GM06990 (cell line): Measurements from ENCODE around the gene GRIK4.

Experiments
- DNase-seq: peaks from one replicate; pipeline ENCODE4 v3.0.0-alpha.2; 2011; ENCODE audit not compliant: insufficient read length; ENCODE audit errors: extremely low read depth
- H3K27me3 ChIP-seq: replicated peaks from 2 replicates; pipeline ENCODE4 v1.6.0; 2011; ENCODE audit warnings: low read length; ENCODE audit not compliant: control insufficient read depth, insufficient read depth
- H3K36me3 ChIP-seq: 2 replicates; pipeline ENCODE4 v1.5.1; 2011; ENCODE audit warnings: low read length; ENCODE audit not compliant: control insufficient read depth, insufficient read depth
- H3K4me3 ChIP-seq: replicated peaks from 2 replicates; pipeline ENCODE4 v1.5.1; 2011; ENCODE audit warnings: low read depth, mild to moderate bottlenecking, control low read depth, low read length
- TF ChIP-seq, protein P1 (sequence below): IDR thresholded peaks from 2 replicates; pipeline ENCODE4 v1.5.1; 2011; ENCODE audit warnings: low read length, control low read depth, mild to moderate bottlenecking, inconsistent platforms; ENCODE audit not compliant: insufficient read depth, poor library complexity, severe bottlenecking

GRIK4 gene

DNA sequence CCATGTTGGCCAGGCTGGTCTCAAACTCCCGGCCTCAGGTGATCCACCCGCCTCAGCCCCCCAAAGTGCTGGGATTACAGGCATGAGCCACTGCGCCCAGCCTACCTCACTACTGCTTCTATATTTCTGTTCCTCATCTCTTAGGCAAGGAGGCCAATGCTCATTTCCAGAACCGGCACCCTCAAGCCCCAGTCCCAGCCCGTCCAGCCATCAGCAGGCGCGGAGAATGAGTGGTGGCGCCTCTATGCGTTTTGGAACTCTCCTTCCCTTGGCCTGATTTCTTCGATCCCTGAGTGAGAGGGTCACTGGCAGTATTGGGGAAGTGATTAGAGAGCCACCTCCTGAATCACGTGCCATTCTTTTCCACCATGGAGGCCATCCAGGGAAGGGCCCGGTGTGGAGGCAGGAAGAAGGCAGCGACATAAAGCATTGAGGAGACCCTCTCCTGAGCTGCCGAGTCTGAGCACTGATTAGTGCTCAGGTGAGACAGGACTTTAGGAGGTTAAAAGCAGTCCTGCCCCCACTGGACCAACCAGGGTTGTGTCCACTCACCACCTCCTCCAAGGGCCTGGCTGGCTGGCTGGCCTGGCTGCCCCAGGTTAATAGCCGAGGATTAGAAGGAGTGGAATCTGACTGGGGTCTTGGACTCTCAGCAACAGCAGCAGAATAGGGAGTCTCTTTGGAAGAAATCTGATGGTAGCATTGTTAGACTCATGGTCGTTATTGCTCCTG is 8.7 kb downstream of the GRIK4 start:
- no peak for DNase-seq
- TF ChIP-seq, protein P1, sequence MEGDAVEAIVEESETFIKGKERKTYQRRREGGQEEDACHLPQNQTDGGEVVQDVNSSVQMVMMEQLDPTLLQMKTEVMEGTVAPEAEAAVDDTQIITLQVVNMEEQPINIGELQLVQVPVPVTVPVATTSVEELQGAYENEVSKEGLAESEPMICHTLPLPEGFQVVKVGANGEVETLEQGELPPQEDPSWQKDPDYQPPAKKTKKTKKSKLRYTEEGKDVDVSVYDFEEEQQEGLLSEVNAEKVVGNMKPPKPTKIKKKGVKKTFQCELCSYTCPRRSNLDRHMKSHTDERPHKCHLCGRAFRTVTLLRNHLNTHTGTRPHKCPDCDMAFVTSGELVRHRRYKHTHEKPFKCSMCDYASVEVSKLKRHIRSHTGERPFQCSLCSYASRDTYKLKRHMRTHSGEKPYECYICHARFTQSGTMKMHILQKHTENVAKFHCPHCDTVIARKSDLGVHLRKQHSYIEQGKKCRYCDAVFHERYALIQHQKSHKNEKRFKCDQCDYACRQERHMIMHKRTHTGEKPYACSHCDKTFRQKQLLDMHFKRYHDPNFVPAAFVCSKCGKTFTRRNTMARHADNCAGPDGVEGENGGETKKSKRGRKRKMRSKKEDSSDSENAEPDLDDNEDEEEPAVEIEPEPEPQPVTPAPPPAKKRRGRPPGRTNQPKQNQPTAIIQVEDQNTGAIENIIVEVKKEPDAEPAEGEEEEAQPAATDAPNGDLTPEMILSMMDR = no peak
- Histone ChIP-seq H3K36me3 (no peaks in the 10 kb centered on the region), H3K4me3 (no peak overlapping the region), H3K27me3 (peaks cover 1% of the 10 kb centered on the region)

DNA sequence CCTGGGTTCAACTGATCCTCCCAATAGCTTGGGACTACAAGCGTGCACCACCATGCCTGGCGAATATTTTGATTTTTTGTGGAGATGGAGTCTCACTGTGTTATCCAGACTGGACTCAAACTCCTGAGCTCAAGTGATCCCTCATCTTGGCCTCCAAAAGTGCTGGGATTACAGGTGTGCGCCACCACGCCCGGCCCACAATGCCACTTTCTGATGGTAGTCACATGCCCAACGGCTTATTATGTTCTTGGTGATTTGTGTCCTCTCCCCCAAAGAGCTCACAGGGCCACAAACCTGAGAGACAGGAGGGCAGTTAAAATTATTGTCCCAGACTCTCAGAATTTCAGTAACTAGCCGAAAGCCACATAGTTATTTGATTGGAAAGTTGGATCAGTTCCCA is 9.6 kb downstream of the GRIK4 start:
- TF ChIP-seq, protein P1 = no peak
- no peak for DNase-seq
- H3K4me3 ChIP-seq = no peak overlapping the region
- no peaks in the 10 kb centered on the region for H3K36me3 ChIP-seq
- no peaks in the 10 kb centered on the region; the same call in none of the 2 replicates for H3K27me3 ChIP-seq

DNA sequence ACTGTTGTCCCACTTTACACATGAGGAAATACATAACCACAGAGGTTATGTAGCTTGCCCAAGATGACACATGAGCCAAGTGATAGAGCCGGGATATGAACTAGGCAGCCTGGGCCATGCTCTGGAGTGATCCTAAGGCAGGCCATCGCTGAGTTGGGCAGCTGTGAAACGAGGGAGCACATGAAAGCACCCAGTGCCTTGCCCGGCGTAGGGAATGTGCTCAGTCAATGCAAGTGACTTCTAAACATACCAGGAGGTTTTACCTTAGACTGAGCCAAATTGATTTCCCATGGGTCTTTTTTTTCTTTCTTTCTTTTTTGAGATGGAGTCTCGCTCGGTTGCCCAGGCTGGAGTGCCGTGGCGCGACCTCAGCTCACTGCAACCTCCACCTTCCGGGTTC is 10.5 kb downstream of the GRIK4 start:
- Histone ChIP-seq H3K4me3 (no peak overlapping the region), H3K36me3 (no peaks in the 10 kb centered on the region), H3K27me3 (no peaks in the 10 kb centered on the region; the same call in none of the 2 replicates)
- TF ChIP-seq, protein P1 = no peak
- no peak for DNase-seq

GRCh38 chr11:120522736-120523135 is 11.2 kb downstream of the GRIK4 start:
- DNase-seq = no peak

GRCh38 chr11:120523196-120523595 is 11.6 kb downstream of the GRIK4 start:
- no peak for DNase-seq
- Histone ChIP-seq H3K36me3 (no peaks in the 10 kb centered on the region), H3K27me3 (peaks cover 2% of the 10 kb centered on the region), H3K4me3 (no peak overlapping the region)
- TF ChIP-seq, protein P1 = no peak

More at GRCh38 chr11:120522736-120523135, 11.2 kb downstream of the GRIK4 start:
- H3K27me3 ChIP-seq = peaks cover 2% of the 10 kb centered on the region
- TF ChIP-seq, protein P1 = no peak
- H3K36me3 ChIP-seq = no peaks in the 10 kb centered on the region
- H3K4me3 ChIP-seq = no peak overlapping the region
